ENCODE measurements around the gene ZNF185.

DNA sequence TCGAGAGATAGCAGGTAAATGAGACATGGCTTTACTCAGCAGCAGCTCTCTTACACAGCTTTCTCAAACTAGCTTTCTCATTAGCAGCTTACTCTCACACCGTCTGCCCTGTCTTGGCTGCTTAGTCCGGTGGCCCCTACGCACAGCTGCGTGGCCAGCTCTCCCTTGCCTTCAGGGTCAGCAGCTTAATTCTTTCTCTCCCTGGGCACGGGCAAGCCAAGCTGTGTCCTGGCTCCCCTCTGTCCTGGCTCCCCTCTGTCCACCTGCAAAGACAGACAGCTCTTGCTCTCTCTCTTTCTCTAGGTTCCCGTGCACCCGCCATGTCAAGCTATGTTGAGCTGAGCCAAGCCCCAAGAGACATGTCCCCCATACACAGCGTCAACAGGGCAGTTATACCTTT is 39.4 kb downstream of the ZNF185 start:
- TF ChIP-seq, protein P1, sequence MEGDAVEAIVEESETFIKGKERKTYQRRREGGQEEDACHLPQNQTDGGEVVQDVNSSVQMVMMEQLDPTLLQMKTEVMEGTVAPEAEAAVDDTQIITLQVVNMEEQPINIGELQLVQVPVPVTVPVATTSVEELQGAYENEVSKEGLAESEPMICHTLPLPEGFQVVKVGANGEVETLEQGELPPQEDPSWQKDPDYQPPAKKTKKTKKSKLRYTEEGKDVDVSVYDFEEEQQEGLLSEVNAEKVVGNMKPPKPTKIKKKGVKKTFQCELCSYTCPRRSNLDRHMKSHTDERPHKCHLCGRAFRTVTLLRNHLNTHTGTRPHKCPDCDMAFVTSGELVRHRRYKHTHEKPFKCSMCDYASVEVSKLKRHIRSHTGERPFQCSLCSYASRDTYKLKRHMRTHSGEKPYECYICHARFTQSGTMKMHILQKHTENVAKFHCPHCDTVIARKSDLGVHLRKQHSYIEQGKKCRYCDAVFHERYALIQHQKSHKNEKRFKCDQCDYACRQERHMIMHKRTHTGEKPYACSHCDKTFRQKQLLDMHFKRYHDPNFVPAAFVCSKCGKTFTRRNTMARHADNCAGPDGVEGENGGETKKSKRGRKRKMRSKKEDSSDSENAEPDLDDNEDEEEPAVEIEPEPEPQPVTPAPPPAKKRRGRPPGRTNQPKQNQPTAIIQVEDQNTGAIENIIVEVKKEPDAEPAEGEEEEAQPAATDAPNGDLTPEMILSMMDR (IDR thresholded peaks at IDR 0.05) = no peak
- TF ChIP-seq EZH2phosphoT487 (IDR thresholded peaks at IDR 0.05) = no peak
